Mucosa of descending colon (tissue), 3 donors: Measurements from ENCODE around the gene PPP2R2D. TPM values are rescaled to one million over a fixed set of nuclear protein-coding genes. Genes with fewer than 3 reads are reported as not detected.
A peak's percentile ranks its signal among the peaks of the same experiment; 100 is the strongest.

ENCODE experiments used
- ATAC-seq: fragments of 200-7000 bp; cut with Tn5 transposase; one replicate; pipeline ENCODE4 v1.9.1; 2020; ENCODE audit warnings: mild to moderate bottlenecking, moderate library complexity
- DNase-seq, 3 donors: peaks; one replicate each; pipeline ENCODE4 v3.0.0-alpha.2; 2020
- H3K36me3 ChIP-seq: fragments of 200-600 bp; one replicate; pipeline ENCODE4 v1.8.0; 2021; ENCODE audit warnings: low read depth, mild to moderate bottlenecking
- H3K4me1 ChIP-seq: fragments of 200-600 bp; one replicate; pipeline ENCODE4 v1.8.0; 2021; ENCODE audit warnings: low read depth, mild to moderate bottlenecking
- H3K4me3 ChIP-seq: fragments of 200-600 bp; one replicate; pipeline ENCODE4 v1.8.0; 2021; ENCODE audit warnings: mild to moderate bottlenecking
- H3K9me3 ChIP-seq: fragments of 200-600 bp; one replicate; pipeline ENCODE4 v1.8.0; 2021; ENCODE audit warnings: mild to moderate bottlenecking
- intact Hi-C, 2 donors: fragments of 100-400 bp; cut with DNase I in 1 of 2; cut with micrococcal nuclease in 1 of 2; formaldehyde crosslinking; loops; one replicate each; pipeline versions ENCODE4 v1.11.0 to v1.11.1; 2022; cut with DNase I, micrococcal nuclease
- total RNA-seq, 3 donors: library from RNA; stranded (reverse); fragmentation: NEBNext Ultra II Directional in 2 of 3; extraction: Animal tissue kit (Norgen Biotek cat#: 25700) in 2 of 3; gene quantifications; one replicate each; pipeline versions ENCODE4 v1.2.1 to v1.2.4, GENCODE V29; 2021 to 2023
- TF ChIP-seq, protein P1 (sequence below): fragments of 200-600 bp; IDR thresholded peaks from one replicate; pipeline ENCODE4 v1.8.0; 2022; ENCODE audit warnings: antibody characterized with exemption, mild to moderate bottlenecking
- donor health status: DM: no; HTN: no; CAD: no; lungs with moderate emphysema.
- donor health status: DM: no; HTN: no; CAD: no.
- donor health status: DM: no; HTN: yes; CAD: no.

The PPP2R2D gene
- total RNA-seq, 3 donors from 2014 or later = 27.8 to 34.4 (median 33.9) TPM

DNA sequence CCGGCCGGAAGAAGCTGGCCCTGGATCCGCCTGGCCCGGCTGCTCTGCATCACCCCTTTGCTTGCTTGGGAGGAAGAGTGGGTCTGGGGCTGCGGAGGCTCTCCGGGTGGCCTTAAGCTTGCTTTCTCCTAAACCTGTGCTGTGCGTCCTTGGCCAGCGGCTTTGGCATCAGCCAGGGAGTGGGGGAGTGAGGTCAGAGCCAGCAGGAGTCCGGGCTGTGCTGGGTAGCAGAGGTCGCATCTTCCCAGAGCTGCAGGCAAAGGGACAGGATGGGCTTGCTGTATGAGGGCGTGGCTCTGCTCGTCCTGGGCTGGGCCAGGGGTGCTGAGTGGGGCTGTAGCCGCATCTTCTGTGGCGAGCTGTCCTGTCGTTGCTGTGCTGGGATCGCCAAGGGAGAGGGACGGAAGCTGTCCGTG lies 59.8 kb downstream of the PPP2R2D start:
- peaks cover 4% of the 10 kb centered on the region for H3K36me3 ChIP-seq
- H3K9me3 ChIP-seq = no peaks in the 10 kb centered on the region
- DNase-seq = no peak
- no peaks in the 10 kb centered on the region for H3K4me1 ChIP-seq
- intact Hi-C loops = no loop called here
- H3K4me3 ChIP-seq = no peak overlapping the region
- TF ChIP-seq, protein P1, sequence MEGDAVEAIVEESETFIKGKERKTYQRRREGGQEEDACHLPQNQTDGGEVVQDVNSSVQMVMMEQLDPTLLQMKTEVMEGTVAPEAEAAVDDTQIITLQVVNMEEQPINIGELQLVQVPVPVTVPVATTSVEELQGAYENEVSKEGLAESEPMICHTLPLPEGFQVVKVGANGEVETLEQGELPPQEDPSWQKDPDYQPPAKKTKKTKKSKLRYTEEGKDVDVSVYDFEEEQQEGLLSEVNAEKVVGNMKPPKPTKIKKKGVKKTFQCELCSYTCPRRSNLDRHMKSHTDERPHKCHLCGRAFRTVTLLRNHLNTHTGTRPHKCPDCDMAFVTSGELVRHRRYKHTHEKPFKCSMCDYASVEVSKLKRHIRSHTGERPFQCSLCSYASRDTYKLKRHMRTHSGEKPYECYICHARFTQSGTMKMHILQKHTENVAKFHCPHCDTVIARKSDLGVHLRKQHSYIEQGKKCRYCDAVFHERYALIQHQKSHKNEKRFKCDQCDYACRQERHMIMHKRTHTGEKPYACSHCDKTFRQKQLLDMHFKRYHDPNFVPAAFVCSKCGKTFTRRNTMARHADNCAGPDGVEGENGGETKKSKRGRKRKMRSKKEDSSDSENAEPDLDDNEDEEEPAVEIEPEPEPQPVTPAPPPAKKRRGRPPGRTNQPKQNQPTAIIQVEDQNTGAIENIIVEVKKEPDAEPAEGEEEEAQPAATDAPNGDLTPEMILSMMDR = no peak
- peak; percentile 23 for ATAC-seq

DNA sequence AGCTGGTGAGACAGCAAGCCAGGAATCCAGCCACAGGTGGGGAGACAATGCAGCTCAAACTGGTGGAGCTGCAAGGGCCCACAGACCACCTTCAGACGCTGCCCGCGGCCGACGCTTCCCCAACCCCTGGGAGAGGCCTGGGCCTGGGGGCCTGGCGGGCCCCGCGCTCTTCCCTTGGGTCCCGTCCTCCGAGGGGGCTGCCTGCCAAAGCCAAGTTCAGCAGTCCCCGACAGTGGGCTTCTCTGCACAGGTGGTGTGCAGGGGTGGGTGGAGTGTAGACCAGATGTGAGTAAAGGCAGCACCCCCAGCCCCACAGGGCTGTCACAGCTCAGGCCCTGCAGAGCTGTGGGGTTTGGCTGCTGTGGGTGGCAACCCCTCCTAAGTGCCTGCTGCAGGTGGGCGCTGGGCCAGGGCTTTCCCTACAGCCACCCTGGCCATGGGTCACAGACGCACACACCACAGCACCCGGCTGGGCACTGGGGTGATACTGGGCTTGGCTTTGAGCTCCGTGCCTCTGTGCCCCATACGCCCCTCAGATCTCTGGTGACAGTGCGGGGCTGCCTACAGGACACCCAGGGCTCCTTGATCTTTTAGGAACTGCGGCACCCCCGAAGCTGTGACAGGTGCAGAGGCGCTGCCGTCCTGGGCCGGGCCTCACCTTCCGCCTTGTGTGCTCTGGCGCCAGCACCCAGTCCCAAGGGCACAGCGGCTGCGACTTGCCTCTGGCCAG lies 60.4 kb downstream of the PPP2R2D start:
- no peaks in the 10 kb centered on the region for H3K36me3 ChIP-seq
- intact Hi-C loops = no loop called here
- ATAC-seq (peak; percentile 25), DNase-seq (no peak)
- TF ChIP-seq, protein P1 = no peak
- no peaks in the 10 kb centered on the region for H3K9me3 ChIP-seq
- H3K4me1 ChIP-seq = no peaks in the 10 kb centered on the region
- no peak overlapping the region for H3K4me3 ChIP-seq

- no peak overlapping the region for H3K4me3 ChIP-seq
- H3K4me1 ChIP-seq = no peaks in the 10 kb centered on the region
- no peak for ATAC-seq
- intact Hi-C loops = no loop called here
- H3K9me3 ChIP-seq = no peaks in the 10 kb centered on the region
- TF ChIP-seq, protein P1 = no peak
- no peaks in the 10 kb centered on the region for H3K36me3 ChIP-seq
- no peak for DNase-seq
Observed at GRCh38 chr10:131961777-131962662, 61.2 kb downstream of the PPP2R2D start.

DNA sequence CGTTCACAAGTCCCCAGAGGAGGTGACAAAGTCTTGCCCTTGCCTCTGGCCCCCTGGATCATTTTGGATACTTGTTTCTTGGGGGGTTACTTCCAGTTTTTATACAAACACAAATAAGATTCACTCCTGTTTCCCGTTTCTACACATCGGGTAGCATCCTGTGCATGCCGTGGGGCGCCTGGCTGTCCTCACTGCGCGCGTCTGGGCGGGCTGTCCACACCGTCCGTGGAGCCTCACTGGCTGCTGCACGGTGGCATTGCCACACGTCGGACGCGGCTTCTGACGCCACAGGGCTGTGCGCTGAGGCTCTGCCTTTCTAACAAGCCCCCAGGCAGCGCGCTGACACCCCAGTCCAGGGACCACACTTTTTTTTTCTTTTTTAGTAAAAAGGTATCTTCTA lies 62.5 kb downstream of the PPP2R2D start:
- DNase-seq (no peak), ATAC-seq (no peak)
- H3K4me3 ChIP-seq = no peak overlapping the region
- H3K9me3 ChIP-seq = no peaks in the 10 kb centered on the region
- intact Hi-C loops = no loop called here
- TF ChIP-seq, protein P1 = no peak
- H3K36me3 ChIP-seq = no peaks in the 10 kb centered on the region
- H3K4me1 ChIP-seq = no peaks in the 10 kb centered on the region

DNA sequence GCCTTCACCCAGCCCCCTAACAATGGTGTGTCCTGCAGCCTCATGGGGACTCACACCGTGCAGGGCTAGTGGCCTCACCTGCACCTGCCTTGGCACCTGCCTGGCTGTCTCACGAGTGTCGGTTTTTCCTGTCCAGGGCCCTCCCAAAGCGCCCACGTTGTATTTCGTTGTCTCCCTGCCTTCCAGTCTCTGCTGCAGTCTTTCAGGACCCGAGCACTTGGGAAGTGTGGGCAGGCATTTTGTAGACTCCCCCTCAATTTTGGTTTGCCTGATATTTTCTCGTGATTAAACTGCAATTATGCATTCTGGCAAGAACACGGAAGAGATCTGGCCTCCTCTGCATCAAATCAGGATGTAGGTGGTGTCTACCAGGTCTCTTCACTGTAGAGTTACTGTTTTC lies 63.0 kb downstream of the PPP2R2D start:
- intact Hi-C loops = no loop called here
- TF ChIP-seq, protein P1 = no peak
- H3K4me3 ChIP-seq = no peak overlapping the region
- no peaks in the 10 kb centered on the region for H3K4me1 ChIP-seq
- H3K36me3 ChIP-seq = no peaks in the 10 kb centered on the region
- ATAC-seq = no peak
- no peak for DNase-seq
- H3K9me3 ChIP-seq = no peaks in the 10 kb centered on the region
